HEK293T (cell line): Measurements from ENCODE around the gene SLC36A4.

Source experiments
- BHLHE40 ChIP-seq: fragments of 450-650 bp; IDR thresholded peaks from 2 replicates; pipeline ENCODE4 v1.6.1; 2016; ENCODE audit warnings: mild to moderate bottlenecking, moderate library complexity, borderline replicate concordance
- FOXK2 ChIP-seq: fragments of 450-650 bp; IDR thresholded peaks from 2 replicates; pipeline ENCODE4 v1.6.1; 2016; ENCODE audit warnings: mild to moderate bottlenecking
- TARDBP ChIP-seq: fragments of 450-650 bp; IDR thresholded peaks from 2 replicates; pipeline ENCODE4 v1.6.1; 2016

DNA sequence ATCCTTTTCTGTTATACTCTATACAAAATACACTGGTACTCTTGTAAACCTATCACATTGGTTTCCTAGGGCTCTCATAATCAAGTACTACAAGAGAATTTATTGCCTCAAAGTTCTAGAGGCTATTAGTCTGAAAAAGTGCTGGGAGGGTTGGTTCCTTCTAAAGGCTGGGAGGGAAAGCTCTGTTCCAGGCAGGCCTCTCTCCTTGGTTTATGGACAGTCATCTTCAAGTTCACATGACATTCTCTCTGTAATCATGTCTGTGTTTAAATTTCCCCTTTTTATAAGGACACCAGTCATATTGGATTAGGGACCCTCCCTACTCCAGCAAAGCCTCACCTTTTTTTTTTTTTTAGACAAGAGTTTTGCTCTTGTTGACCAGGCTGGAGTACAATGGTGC, 9.1 kb downstream of the SLC36A4 start:
- no peak for TF ChIP-seq BHLHE40
- TF ChIP-seq FOXK2: no peak
- no peak for TF ChIP-seq TARDBP
